DND-41 (cell line): ENCODE measurements around the gene SLC16A13.

Experiments
- CTCF ChIP-seq: IDR thresholded peaks from 2 replicates; pipeline ENCODE4 v1.5.1; 2012; ENCODE audit warnings: borderline replicate concordance, low read length, moderate library complexity, mild to moderate bottlenecking; ENCODE audit not compliant: poor library complexity, severe bottlenecking; ENCODE audit errors: extremely low read depth
- EZH2 ChIP-seq: IDR thresholded peaks from 3 replicates; pipeline ENCODE4 v1.6.1; 2012; ENCODE audit warnings: borderline replicate concordance, low read depth, mild to moderate bottlenecking, moderate library complexity, low read length, inconsistent platforms; ENCODE audit not compliant: severe bottlenecking

GRCh38 chr17:7038025-7038862, 2.4 kb downstream of the SLC16A13 start:
- TF ChIP-seq CTCF (peak; percentile 25), EZH2 (no peak)
